Iris pigment epithelial cell (primary cell): ENCODE data around the gene QDPR.

ENCODE experiments used
- DNase-seq: peaks from one replicate; pipeline ENCODE4 v3.0.0-alpha.2; 2011; ENCODE audit warnings: low read depth

QDPR gene

GRCh38 chr4:17491196-17491595 lies 20.7 kb downstream of the QDPR start:
- no peak for DNase-seq

DNA sequence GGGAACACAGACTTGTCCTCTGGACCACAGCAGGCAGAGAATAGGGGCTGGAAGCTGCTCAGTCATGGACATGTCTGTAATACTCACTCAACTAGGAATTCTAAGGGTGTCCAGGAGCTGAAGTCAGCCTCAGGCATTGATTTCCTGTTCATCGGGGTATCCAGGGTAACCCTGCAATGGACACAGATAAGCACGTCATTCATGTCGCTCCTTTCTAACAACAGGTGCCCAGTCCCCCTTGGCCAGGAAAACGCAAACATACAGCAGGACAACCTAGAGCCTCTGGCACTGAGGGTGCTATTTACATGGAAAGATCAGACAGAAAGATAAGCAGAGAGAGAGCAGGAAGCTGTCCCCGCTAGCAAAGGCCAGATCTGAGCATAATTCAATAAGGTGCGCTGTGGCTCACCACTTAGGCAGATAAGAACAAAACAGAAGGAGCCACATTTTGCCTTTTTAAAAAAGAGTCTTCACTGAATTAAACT lies 21.3 kb downstream of the QDPR start:
- DNase-seq: no peak

DNA sequence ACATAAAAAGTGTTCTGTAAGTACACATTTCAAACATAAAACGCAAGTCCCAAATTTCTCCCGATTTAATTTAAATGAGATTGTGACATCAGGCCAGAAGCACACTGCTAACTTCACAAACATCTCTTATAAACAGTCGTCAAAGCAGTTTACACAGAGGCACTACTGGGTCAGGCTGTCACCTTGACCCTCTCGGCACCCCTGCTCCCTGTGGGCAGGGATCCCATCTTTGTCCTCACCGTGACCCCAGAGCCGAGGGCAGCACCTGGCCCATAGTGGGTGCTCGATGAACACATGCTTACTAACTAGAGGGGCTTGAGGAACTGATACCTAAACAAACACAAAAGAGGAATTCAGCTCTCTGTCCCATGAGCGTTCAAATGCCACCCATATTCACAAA lies 22.2 kb downstream of the QDPR start:
- no peak for DNase-seq

GRCh38 chr4:17489123-17489522 lies 22.8 kb downstream of the QDPR start:
- DNase-seq: no peak

- DNase-seq: no peak
Measured at GRCh38 chr4:17482716-17483115, 29.2 kb downstream of the QDPR start.

GRCh38 chr4:17480955-17481354 lies 30.9 kb downstream of the QDPR start:
- DNase-seq: no peak

DNA sequence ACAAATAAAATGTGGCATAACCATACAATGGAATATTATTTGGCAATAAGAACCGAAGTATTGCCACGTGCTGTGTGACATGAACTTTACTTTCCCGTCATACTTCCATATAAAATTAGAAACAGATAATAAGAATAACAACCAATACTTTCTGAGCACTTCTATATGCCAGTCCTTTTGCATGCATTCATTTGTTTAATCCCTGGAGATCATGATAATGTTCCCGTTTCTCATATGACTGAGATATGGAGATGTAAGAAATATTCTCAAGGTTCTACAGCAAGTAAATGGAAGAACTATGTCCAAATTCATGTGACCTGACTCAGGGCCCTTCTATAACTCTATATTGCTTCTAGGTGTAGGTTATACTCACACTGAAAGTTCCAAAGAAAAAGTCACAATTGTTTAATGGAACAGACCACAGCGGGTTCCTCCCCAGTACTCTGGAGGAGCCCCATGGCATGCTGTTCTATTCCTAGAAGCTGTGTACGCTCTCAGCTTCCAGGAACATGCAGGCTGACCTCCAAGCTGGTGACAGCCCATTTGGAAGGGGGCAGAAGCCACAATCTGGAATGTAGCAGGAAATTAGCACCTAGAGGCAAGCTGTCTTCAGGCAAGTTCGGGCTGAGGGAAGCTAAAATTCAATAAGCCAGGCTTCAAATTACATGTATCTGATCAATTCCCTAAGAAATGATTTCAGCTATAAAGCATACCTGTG lies 31.5 kb downstream of the QDPR start:
- no peak for DNase-seq

- DNase-seq: no peak
Measured at GRCh38 chr4:17477774-17478472, 34.0 kb downstream of the QDPR start.

DNA sequence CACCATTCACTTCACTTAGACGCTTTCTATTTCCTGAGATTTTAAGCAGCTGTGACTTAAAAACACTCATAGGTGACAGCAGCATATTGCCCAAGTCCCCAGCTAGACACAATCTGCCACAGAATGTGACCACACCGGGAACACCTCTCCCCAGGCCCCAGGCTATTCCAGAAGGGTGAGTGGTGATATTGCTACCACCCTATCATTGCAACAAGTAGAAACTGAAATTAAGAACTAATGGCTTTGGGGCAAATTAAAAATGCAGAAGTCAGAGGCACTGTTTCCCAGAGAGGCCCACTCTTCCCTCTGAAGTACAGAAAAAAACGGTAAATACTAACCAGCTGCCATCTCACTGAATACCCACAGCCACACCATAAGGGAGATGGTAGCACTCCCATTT lies 35.0 kb downstream of the QDPR start:
- no peak for DNase-seq

DNA sequence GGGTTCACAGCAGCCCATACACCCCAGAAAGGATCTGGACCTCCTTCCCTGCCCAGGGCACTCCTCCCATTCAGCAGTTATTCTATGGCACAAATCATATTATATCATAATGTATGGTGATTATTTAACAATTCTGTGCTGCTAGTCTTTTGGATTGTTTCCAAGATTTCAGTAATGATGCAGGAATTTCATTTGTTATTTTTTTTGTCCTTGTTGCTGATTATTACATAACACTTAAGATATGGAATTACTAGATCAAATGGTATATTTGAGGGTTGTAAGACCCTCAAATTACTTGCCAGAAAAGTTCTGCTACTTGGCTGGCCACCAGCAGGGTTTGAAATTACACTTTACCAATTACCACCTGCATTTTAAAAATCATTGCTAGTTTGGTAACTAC lies 36.4 kb downstream of the QDPR start:
- DNase-seq: peak; percentile 54

- peak; percentile 11 for DNase-seq
Measured at GRCh38 chr4:17469931-17470674, 41.8 kb downstream of the QDPR start.

DNA sequence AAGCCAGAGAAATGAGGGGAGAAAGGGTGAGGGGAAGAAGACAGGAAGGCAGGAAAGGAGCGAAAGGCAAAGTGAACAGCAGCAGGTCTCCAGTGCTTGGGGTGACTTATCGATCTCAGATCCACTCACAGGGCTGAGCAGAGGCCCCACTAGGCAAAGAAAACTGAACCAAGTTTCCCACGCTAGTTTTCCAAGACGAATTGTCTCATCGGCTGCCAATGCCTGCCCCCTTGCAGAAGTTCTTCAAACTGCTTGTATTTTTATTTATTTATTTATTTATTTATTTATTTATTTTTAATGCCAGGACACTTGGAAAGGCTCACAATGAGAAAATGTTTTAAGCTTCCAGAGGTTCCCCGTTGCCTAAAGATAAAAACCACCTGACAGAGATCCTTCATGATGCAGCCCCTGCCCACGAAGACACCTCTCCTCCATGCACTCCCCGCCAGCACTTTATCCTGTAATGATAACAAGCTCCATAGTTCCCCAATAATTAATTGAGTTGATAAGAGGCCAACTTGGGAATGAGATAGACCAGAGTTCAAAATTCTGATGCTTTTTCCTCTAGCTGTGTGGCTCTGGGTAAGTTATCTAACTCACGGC lies 43.2 kb downstream of the QDPR start:
- peak; percentile 40 for DNase-seq

GRCh38 chr4:17463606-17464005 lies 48.3 kb downstream of the QDPR start:
- no peak for DNase-seq

DNA sequence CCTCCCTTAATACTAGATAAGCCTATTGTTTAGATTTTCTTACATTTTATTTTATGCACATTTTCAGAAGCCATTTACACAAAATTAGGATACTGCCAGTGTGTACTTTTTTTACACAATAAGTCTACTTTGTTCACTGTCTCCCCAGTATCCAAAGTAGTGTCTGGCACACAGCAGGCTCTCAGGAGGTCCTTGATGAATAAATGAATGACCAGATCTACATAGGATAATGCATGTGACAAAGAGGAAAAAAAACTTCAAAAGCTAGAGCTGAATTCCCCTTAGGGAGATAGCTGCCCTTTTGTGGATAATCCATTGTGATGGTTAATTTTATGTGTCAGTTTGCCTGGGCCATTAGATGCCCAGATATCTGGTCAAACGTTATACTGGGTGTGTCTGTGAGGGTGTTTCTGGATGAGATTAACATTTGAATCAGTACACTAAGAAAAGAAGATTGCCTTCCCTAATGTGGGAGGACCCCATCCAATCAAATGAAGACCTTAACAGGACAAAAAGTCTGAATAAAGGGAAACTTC lies 61.6 kb downstream of the QDPR start:
- DNase-seq: no peak

- peak; percentile 87 for DNase-seq
Measured at GRCh38 chr4:17448689-17449088, 63.2 kb downstream of the QDPR start.

GRCh38 chr4:17447675-17448298 lies 64.1 kb downstream of the QDPR start:
- DNase-seq: peak; percentile 85

- DNase-seq: peak; percentile 73
Measured at GRCh38 chr4:17447056-17447455, 64.8 kb downstream of the QDPR start.

- peak; percentile 10 for DNase-seq
Measured at GRCh38 chr4:17442477-17442876, 69.4 kb downstream of the QDPR start.

DNA sequence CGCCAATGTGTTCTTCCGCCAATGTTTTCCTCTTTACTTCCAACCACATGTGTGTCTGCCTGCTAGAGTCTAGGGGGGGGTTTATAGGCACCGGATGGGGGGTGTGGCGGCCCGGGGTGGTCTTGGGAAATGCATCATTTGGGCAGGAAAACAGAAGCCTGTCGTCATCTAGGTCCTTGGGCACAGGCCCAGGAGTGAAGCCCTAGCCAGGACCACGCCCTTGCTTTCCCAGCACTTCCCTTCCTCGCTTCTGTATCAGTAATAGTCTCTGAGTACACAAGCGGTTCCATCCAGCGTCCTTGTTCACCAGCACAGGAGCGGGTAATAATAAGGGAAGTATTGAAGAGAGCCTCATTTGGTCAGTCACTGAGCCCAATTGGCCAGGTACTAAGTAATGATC lies 74.5 kb downstream of the QDPR start:
- DNase-seq: no peak

GRCh38 chr4:17436750-17437090 lies 75.2 kb downstream of the QDPR start:
- DNase-seq: no peak
